HCT116 (cell line): Measurements from ENCODE around the gene SMG9. TPM values are rescaled to one million over a fixed set of nuclear protein-coding genes. Genes with fewer than 3 reads are reported as not detected.

ENCODE experiments used
- ATAC-seq: fragments of 200-7000 bp; cut with Tn5 transposase; 2 replicates; pipeline ENCODE4 v1.9.1; 2020; ENCODE audit warnings: mild to moderate bottlenecking, moderate library complexity
- BruUV-seq: library from RNA; stranded (reverse); fragments of 400-500 nt; replicated peaks from 2 replicates; lab custom pipeline; 2021; lab: Mats Ljungman, UMichigan
- CTCF ChIA-PET: fragments of 300-600 bp; sonication (Branson Sonifier 250); formaldehyde crosslinking; loops from one replicate; lab custom pipeline; 2021; ENCODE audit warnings: antibody characterized with exemption; lab: Charles Lee
- POLR2A ChIA-PET: fragments of 300-600, 350-600 bp; sonication (Branson Sonifier 250); formaldehyde crosslinking; loops from one replicate; lab custom pipeline; 2021; ENCODE audit warnings: antibody characterized with exemption; lab: Charles Lee
- RAD21 ChIA-PET, 2 experiments: fragments of 300-600 bp; sonication (Branson Sonifier 250); formaldehyde crosslinking; loops; one replicate each; lab custom pipeline; 2023; ENCODE audit warnings: low total read pairs in 2 of 2; ENCODE audit not compliant: uncharacterized antibody in 2 of 2, unreplicated experiment in 2 of 2, low non-redundant PET in 1 of 2; lab: Charles Lee
- DNase-seq: peaks from one replicate; pipeline ENCODE4 v3.0.0-alpha.2; 2010; ENCODE audit warnings: low read depth, low spot score
- H2AFZ ChIP-seq: fragments of 200-600 bp; shearing (Covaris generic), sonication (generic); 2 replicates; pipeline ENCODE4 v1.6.1; 2017; ENCODE audit warnings: low read depth, mixed run types, mixed read lengths, antibody characterized with exemption, low read length; ENCODE audit not compliant: poor library complexity, severe bottlenecking
- H3K27ac ChIP-seq: 2 replicates; pipeline ENCODE4 v1.5.1; 2012; ENCODE audit warnings: low read depth, low read length
- H3K27me3 ChIP-seq: fragments of 200-600 bp; sonication (generic); 2 replicates; pipeline ENCODE4 v1.6.1; 2016; ENCODE audit warnings: mixed run types, low read length, mixed read lengths; ENCODE audit not compliant: insufficient read depth
- H3K36me3 ChIP-seq, 2 experiments: fragments of 200-500 bp in 1 of 2; fragments of 200-600 bp in 1 of 2; sonication (Bioruptor generic) in 1 of 2; sonication (generic) in 1 of 2; 2 replicates each; pipeline versions ENCODE4 v1.5.1 to v1.6.1; 2014 to 2016; ENCODE audit warnings: low read length in 2 of 2, inconsistent platforms in 1 of 2, mixed read lengths in 1 of 2, mixed run types in 1 of 2; ENCODE audit not compliant: insufficient read depth in 2 of 2, control insufficient read depth in 1 of 2
- H3K4me1 ChIP-seq, 2 experiments: fragments of 200-600 bp in 1 of 2; sonication (generic) in 1 of 2; 2 replicates each; pipeline versions ENCODE4 v1.5.1 to v1.6.1; 2012 to 2017; ENCODE audit warnings: low read length in 2 of 2, inconsistent platforms in 1 of 2, mild to moderate bottlenecking in 1 of 2, mixed read lengths in 1 of 2, mixed run types in 1 of 2, moderate library complexity in 1 of 2; ENCODE audit not compliant: insufficient read depth in 2 of 2, control insufficient read depth in 1 of 2
- H3K4me2 ChIP-seq: fragments of 200-600 bp; sonication (generic); 2 replicates; pipeline ENCODE4 v1.6.1; 2017; ENCODE audit warnings: mixed run types, low read length, mixed read lengths
- H3K4me3 ChIP-seq, 2 experiments: fragments of 200-600 bp in 1 of 2; sonication (generic) in 1 of 2; replicated peaks in 1 of 2; 2 replicates each; pipeline ENCODE4 v1.5.1; 2011 to 2016; ENCODE audit warnings: low read length in 2 of 2, control low read depth in 1 of 2, low read depth in 1 of 2, mild to moderate bottlenecking in 1 of 2, mixed read lengths in 1 of 2, mixed run types in 1 of 2
- H3K79me2 ChIP-seq: fragments of 200-600 bp; sonication (generic); 2 replicates; pipeline ENCODE4 v1.6.1; 2017; ENCODE audit warnings: mild to moderate bottlenecking, mixed run types, low read length, moderate library complexity, mixed read lengths; ENCODE audit not compliant: insufficient read depth
- H3K9ac ChIP-seq: fragments of 200-600 bp; sonication (generic); 2 replicates; pipeline ENCODE4 v1.6.1; 2016; ENCODE audit warnings: low read length, mixed read lengths
- H3K9me2 ChIP-seq: fragments of 200-600 bp; sonication (generic), shearing (Covaris generic); 2 replicates; pipeline ENCODE4 v1.6.1; 2017; ENCODE audit warnings: mixed run types, mild to moderate bottlenecking, moderate library complexity; ENCODE audit not compliant: insufficient read depth
- H3K9me3 ChIP-seq, 2 experiments: fragments of 200-500 bp in 1 of 2; fragments of 200-600 bp in 1 of 2; sonication (Bioruptor generic) in 1 of 2; sonication (generic) in 1 of 2; 2 replicates each; pipeline ENCODE4 v1.6.1; 2014 to 2017; ENCODE audit warnings: low read length in 2 of 2, mixed read lengths in 2 of 2, inconsistent platforms in 1 of 2, low read depth in 1 of 2, mild to moderate bottlenecking in 1 of 2, mixed run types in 1 of 2, moderate library complexity in 1 of 2; ENCODE audit not compliant: control insufficient read depth in 1 of 2, insufficient read depth in 1 of 2
- H4K20me1 ChIP-seq: fragments of 200-600 bp; sonication (generic), shearing (Covaris generic); 2 replicates; pipeline ENCODE4 v1.6.1; 2017; ENCODE audit warnings: mixed run types, mild to moderate bottlenecking, moderate library complexity; ENCODE audit not compliant: insufficient read depth
- ATF3 ChIP-seq: IDR thresholded peaks from 2 replicates; pipeline ENCODE4 v1.6.1; 2012
- CTCF ChIP-seq, 3 experiments: fragments of 200-600 bp in 1 of 3; sonication (generic) in 1 of 3; IDR thresholded peaks in 2 of 3; conservative IDR thresholded peaks in 1 of 3; 2 replicates each; pipeline ENCODE4 v1.5.1; 2012 to 2017; ENCODE audit warnings: low read depth in 2 of 3, low read length in 2 of 3, antibody characterized with exemption in 1 of 3, borderline replicate concordance in 1 of 3, control low read depth in 1 of 3, mild to moderate bottlenecking in 1 of 3, mixed read lengths in 1 of 3, mixed run types in 1 of 3, moderate library complexity in 1 of 3; ENCODE audit not compliant: insufficient read depth in 1 of 3
- EZH2phosphoT487 ChIP-seq: fragments of 200-600 bp; IDR thresholded peaks from 2 replicates; pipeline ENCODE4 v1.6.1; 2018; ENCODE audit warnings: antibody characterized with exemption, borderline replicate concordance
- JUND ChIP-seq: IDR thresholded peaks from 2 replicates; pipeline ENCODE4 v1.6.1; 2012
- MAX ChIP-seq: IDR thresholded peaks from 2 replicates; pipeline ENCODE4 v1.6.1; 2012
- POLR2AphosphoS5 ChIP-seq: IDR thresholded peaks from 2 replicates; pipeline ENCODE4 v1.6.1; 2011; ENCODE audit warnings: mild to moderate bottlenecking, low read depth, low read length, moderate library complexity
- RAD21 ChIP-seq: IDR thresholded peaks from 2 replicates; pipeline ENCODE4 v1.6.1; 2012; ENCODE audit warnings: low read depth, mild to moderate bottlenecking
- SIN3A ChIP-seq: IDR thresholded peaks from 2 replicates; pipeline ENCODE4 v1.6.1; 2012; ENCODE audit warnings: low read depth
- SP1 ChIP-seq: IDR thresholded peaks from 2 replicates; pipeline ENCODE4 v1.6.1; 2012; ENCODE audit warnings: low read depth
- SRF ChIP-seq: IDR thresholded peaks from 2 replicates; pipeline ENCODE4 v1.6.1; 2012; ENCODE audit warnings: low read depth
- TCF7L2 ChIP-seq: IDR thresholded peaks from 2 replicates; pipeline ENCODE4 v1.7.0; 2011; ENCODE audit warnings: borderline replicate concordance, inconsistent platforms; ENCODE audit not compliant: insufficient read depth, insufficient read length; ENCODE audit errors: extremely low read depth
- ZNF274 ChIP-seq: fragments of 200-500 bp; sonication (Bioruptor generic); IDR thresholded peaks from 2 replicates; pipeline ENCODE4 v1.6.1; 2014; ENCODE audit warnings: mild to moderate bottlenecking, low read depth, low read length, inconsistent platforms
- intact Hi-C: fragments of 100-400 bp; cut with micrococcal nuclease; formaldehyde crosslinking; loops from 2 replicates; pipeline ENCODE4 v1.10.0; 2022
- total RNA-seq: library from RNA; stranded (reverse); gene quantifications from one replicate; pipeline ENCODE4 v1.2.1, GENCODE V29; 2021; ENCODE audit not compliant: unreplicated experiment

SMG9 gene
- total RNA-seq, 1 experiment from 2014 or later, result 80.2 TPM

GRCh38 chr19:43797118-43797517 lies 42.4 kb upstream of the SMG9 start:
- Histone ChIP-seq H4K20me1 (no peaks in the 10 kb centered on the region), H3K4me3 (no peak overlapping the region), H3K27ac (no peak overlapping the region), H3K4me1 (peaks cover 18 to 30% of the 10 kb centered on the region in 2 experiments), H3K4me2 (no peak overlapping the region), H3K9me3 (peaks cover 0 to 11% of the 10 kb centered on the region in 2 experiments; a peak in 1 of 4 replicates), H3K9me2 (no peaks in the 10 kb centered on the region), H2AFZ (no peak overlapping the region), H3K79me2 (no peaks in the 10 kb centered on the region), H3K27me3 (no peaks in the 10 kb centered on the region), H3K36me3 (peaks cover 0 to 9% of the 10 kb centered on the region in 2 experiments; a peak in 1 of 4 replicates), H3K9ac (no peak overlapping the region)
- TF ChIP-seq MAX (no peak), SIN3A (no peak), JUND (no peak), TCF7L2 (no peak), SRF (no peak), EZH2phosphoT487 (no peak), ATF3 (no peak), SP1 (no peak)
- RAD21 ChIA-PET, result no interaction called here
- no TSS peak for BruUV-seq
- DNase-seq (no peak), ATAC-seq (no peak)
- CTCF ChIA-PET, result no interaction called here
- POLR2A ChIA-PET, result no interaction called here
- intact Hi-C loops, result no loop called here

- ATAC-seq (no peak), DNase-seq (no peak)
- TF ChIP-seq TCF7L2 (no peak), RAD21 (no peak), ZNF274 (no peak), CTCF (IDR thresholded peaks at IDR 0.05 in 2 of 3, conservative IDR thresholded peaks at IDR 0.05 in 1 of 3; ENCODE audit: borderline replicate concordance in 1 of 3, insufficient read depth in 1 of 3, low read depth in 2 of 3, low read length in 2 of 3) (no peak), POLR2AphosphoS5 (no peak)
- ChIA-PET POLR2A (no interaction called here), RAD21 (no interaction called here), CTCF (no interaction called here)
- H3K4me3 ChIP-seq, result no peak overlapping the region
- peaks cover 3 to 4% of the 10 kb centered on the region in 2 experiments; a peak in 3 of 4 replicates for H3K4me1 ChIP-seq
- intact Hi-C loops, result no loop called here
- H3K27me3 ChIP-seq, result no peaks in the 10 kb centered on the region
- H3K27ac ChIP-seq, result no peak overlapping the region
- no peaks in the 10 kb centered on the region for H3K79me2 ChIP-seq
- no peak overlapping the region for H2AFZ ChIP-seq
- no peak overlapping the region for H3K9ac ChIP-seq
- no peaks in the 10 kb centered on the region for H3K9me2 ChIP-seq
- no peaks in the 10 kb centered on the region for H3K36me3 ChIP-seq
- no peaks in the 10 kb centered on the region for H4K20me1 ChIP-seq
- no TSS peak for BruUV-seq
- H3K4me2 ChIP-seq, result no peak overlapping the region
- no peaks in the 10 kb centered on the region; a peak in 1 of 4 replicates for H3K9me3 ChIP-seq
These were observed 35.8 kb upstream of the SMG9 start for GRCh38 chr19:43790587-43790986.
